Measurements from ENCODE around the gene FHIT.

FHIT gene

DNA sequence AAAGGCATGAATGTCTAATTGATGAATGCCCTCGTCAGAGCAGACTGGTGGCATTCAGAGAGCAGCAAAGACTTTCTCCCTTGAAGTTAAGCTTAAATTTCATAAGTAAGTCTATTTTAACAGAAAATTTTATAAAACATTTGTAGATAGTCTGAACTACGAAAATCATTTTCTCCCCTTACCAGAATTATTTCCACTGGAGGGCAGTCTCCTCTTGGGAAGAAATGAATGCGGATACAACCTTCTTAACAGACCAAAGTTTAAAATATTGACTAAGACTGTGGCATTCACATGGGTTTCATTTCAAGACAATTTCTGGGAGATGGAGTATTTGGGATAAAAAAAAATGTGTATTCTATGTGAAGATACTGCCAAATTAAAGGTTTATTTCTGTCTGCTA is 669.0 kb downstream of the FHIT start:
- no peaks in the 10 kb centered on the region for H3K27me3 ChIP-seq (replicated peaks)
- in situ Hi-C loops (cut with HindIII; ENCODE audit: low pct_ligation_motif_present, low sequenced_read_pairs) = no loop called here
- TF ChIP-seq CTCF (IDR thresholded peaks at IDR 0.05; ENCODE audit: low read depth, low read length, missing control alignments) = peak; percentile 26
- H3K36me3 ChIP-seq (replicated peaks) = no peaks in the 10 kb centered on the region
- H3K4me3 ChIP-seq (ENCODE audit: low read depth, low read length) = no peak overlapping the region
- H3K27ac ChIP-seq = no peak overlapping the region
- no peak for DNase-seq

- TF ChIP-seq CTCF (IDR thresholded peaks at IDR 0.05; ENCODE audit: low read depth, low read length, missing control alignments) = no peak
- Histone ChIP-seq H3K36me3 (replicated peaks) (no peaks in the 10 kb centered on the region), H3K4me3 (ENCODE audit: low read depth, low read length) (no peak overlapping the region), H3K27ac (no peak overlapping the region), H3K27me3 (replicated peaks) (no peaks in the 10 kb centered on the region)
- in situ Hi-C loops (cut with HindIII; ENCODE audit: low pct_ligation_motif_present, low sequenced_read_pairs) = no loop called here
- DNase-seq = no peak
Observed at GRCh38 chr3:60580809-60581208, 670.4 kb downstream of the FHIT start.

- no peaks in the 10 kb centered on the region for H3K36me3 ChIP-seq (replicated peaks)
- no peak overlapping the region for H3K4me3 ChIP-seq (ENCODE audit: low read depth, low read length)
- TF ChIP-seq CTCF (IDR thresholded peaks at IDR 0.05; ENCODE audit: low read depth, low read length, missing control alignments) = no peak
- no peaks in the 10 kb centered on the region for H3K27me3 ChIP-seq (replicated peaks)
- in situ Hi-C loops (cut with HindIII; ENCODE audit: low pct_ligation_motif_present, low sequenced_read_pairs) = no loop called here
- DNase-seq = peak; percentile 91
- peak overlapping the region; percentile 21 for H3K27ac ChIP-seq
Observed at GRCh38 chr3:60579734-60580133, 671.5 kb downstream of the FHIT start.

GRCh38 chr3:60578936-60579335 is 672.3 kb downstream of the FHIT start:
- Histone ChIP-seq H3K27me3 (replicated peaks) (no peaks in the 10 kb centered on the region), H3K27ac (no peak overlapping the region), H3K36me3 (replicated peaks) (no peaks in the 10 kb centered on the region), H3K4me3 (ENCODE audit: low read depth, low read length) (no peak overlapping the region)
- DNase-seq = no peak
- in situ Hi-C loops (cut with HindIII; ENCODE audit: low pct_ligation_motif_present, low sequenced_read_pairs) = no loop called here
- no peak for TF ChIP-seq CTCF (IDR thresholded peaks at IDR 0.05; ENCODE audit: low read depth, low read length, missing control alignments)

DNA sequence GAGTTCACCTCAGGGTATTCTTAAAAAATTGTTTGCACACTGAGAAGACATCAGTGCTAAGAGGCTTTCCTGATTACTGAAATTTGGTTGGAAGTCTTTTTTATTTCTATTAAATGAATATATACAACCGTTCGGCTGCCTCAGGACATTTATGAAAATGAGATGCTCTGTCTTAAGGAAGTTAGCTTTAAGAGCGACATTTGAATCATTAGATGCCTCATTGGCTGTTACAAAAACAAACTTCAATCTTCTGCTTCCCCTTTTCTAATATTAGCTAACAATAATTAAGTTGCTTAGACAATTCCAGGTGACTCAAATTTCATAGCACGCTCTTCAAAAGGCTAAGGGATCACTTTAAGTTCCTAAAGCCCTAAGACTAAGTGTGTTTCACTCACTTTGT is 673.7 kb downstream of the FHIT start:
- Histone ChIP-seq H3K27me3 (replicated peaks) (no peaks in the 10 kb centered on the region), H3K27ac (no peak overlapping the region), H3K4me3 (ENCODE audit: low read depth, low read length) (no peak overlapping the region), H3K36me3 (replicated peaks) (no peaks in the 10 kb centered on the region)
- TF ChIP-seq CTCF (IDR thresholded peaks at IDR 0.05; ENCODE audit: low read depth, low read length, missing control alignments) = no peak
- no peak for DNase-seq
- in situ Hi-C loops (cut with HindIII; ENCODE audit: low pct_ligation_motif_present, low sequenced_read_pairs) = no loop called here

GRCh38 chr3:60575718-60576272 is 675.5 kb downstream of the FHIT start:
- H3K4me3 ChIP-seq (ENCODE audit: low read depth, low read length) = no peak overlapping the region
- H3K36me3 ChIP-seq (replicated peaks) = no peaks in the 10 kb centered on the region
- no peaks in the 10 kb centered on the region for H3K27me3 ChIP-seq (replicated peaks)
- in situ Hi-C loops (cut with HindIII; ENCODE audit: low pct_ligation_motif_present, low sequenced_read_pairs) = no loop called here
- no peak overlapping the region for H3K27ac ChIP-seq
- no peak for TF ChIP-seq CTCF (IDR thresholded peaks at IDR 0.05; ENCODE audit: low read depth, low read length, missing control alignments)
- no peak for DNase-seq
